ENCODE results near the gene FGF12. TPM values are rescaled to one million over a fixed set of nuclear protein-coding genes. Genes with fewer than 3 reads are reported as not detected.

The FGF12 gene
- polyA plus RNA-seq, 1 experiment, result 0.11 TPM

DNA sequence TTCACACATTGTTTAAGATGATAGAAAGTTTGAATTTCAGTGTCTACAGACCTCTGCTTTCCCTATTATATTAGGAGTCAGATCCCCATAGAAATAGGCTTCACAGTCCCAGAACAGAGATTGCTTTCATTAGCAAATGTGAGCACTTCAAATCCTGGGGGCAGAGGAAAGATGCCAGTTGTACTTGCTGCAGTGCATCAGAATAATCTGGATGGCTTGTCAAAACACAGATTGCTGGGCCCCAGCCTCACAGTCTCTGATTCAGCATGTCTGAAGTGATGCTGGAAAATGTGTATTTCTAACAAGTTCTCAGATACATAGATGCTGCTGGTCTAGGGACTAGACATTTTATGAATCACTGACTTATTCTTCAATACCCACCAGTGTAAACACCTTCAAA is 375.2 kb downstream of the FGF12 start:
- H3K27me3 ChIP-seq (ENCODE audit: control insufficient read depth, insufficient read depth, low read length), result no peaks in the 10 kb centered on the region
- TF ChIP-seq, protein P1, sequence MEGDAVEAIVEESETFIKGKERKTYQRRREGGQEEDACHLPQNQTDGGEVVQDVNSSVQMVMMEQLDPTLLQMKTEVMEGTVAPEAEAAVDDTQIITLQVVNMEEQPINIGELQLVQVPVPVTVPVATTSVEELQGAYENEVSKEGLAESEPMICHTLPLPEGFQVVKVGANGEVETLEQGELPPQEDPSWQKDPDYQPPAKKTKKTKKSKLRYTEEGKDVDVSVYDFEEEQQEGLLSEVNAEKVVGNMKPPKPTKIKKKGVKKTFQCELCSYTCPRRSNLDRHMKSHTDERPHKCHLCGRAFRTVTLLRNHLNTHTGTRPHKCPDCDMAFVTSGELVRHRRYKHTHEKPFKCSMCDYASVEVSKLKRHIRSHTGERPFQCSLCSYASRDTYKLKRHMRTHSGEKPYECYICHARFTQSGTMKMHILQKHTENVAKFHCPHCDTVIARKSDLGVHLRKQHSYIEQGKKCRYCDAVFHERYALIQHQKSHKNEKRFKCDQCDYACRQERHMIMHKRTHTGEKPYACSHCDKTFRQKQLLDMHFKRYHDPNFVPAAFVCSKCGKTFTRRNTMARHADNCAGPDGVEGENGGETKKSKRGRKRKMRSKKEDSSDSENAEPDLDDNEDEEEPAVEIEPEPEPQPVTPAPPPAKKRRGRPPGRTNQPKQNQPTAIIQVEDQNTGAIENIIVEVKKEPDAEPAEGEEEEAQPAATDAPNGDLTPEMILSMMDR (IDR thresholded peaks at IDR 0.05; ENCODE audit: insufficient read depth, low read depth, low read length), result no peak
- DNase-seq (ENCODE audit: low read depth), result no peak
- H3K36me3 ChIP-seq (ENCODE audit: control insufficient read depth, insufficient read depth, low read length), result no peaks in the 10 kb centered on the region
- ChIA-PET CTCF (no interaction called here), POLR2A (no interaction called here)
- H3K4me3 ChIP-seq (ENCODE audit: low read depth, low read length), result no peak overlapping the region

DNA sequence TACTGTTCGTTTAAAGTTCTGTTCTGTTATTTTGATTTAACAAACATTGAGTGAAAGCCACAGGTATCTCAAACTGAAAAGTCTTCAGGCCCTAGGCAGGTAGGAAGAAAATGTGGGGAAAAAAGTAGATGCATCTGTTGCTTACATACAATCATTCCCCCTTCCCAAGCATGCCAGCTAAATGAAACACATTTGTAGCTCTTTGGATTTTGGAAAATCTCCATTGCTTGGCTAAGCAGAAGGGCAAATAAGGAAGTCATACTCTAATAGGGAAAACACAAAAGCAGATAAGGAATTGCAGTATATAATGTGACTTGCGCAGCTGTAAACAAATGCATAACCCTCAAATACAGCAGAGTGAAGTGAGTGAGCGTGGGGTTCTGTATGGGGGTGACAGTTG is 375.9 kb downstream of the FGF12 start:
- POLR2A ChIA-PET, result no interaction called here
- no peaks in the 10 kb centered on the region for H3K27me3 ChIP-seq (ENCODE audit: control insufficient read depth, insufficient read depth, low read length)
- no peaks in the 10 kb centered on the region for H3K36me3 ChIP-seq (ENCODE audit: control insufficient read depth, insufficient read depth, low read length)
- DNase-seq (ENCODE audit: low read depth), result no peak
- TF ChIP-seq, protein P1 (IDR thresholded peaks at IDR 0.05; ENCODE audit: insufficient read depth, low read depth, low read length), result no peak
- no peak overlapping the region for H3K4me3 ChIP-seq (ENCODE audit: low read depth, low read length)
- CTCF ChIA-PET, result no interaction called here

DNA sequence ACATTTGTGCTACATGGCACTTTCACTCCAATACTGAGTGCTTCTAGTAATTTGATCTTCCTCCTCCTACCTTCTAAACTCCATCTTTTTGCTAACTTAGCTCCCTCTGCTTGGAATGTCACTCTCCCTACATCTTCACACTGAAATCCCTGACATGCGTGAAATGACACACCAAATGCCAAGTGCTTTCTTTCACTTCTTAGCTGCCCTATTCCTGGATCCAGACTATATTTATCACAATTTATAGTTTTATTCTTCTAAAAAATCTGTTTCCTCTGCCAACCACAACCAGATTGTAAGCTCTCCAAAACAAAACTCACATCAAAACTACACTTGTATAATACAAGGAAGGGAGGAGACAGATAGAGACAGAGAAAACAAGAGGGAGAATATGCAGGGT is 387.3 kb downstream of the FGF12 start:
- CTCF ChIA-PET, result no interaction called here
- no peaks in the 10 kb centered on the region for H3K36me3 ChIP-seq (ENCODE audit: control insufficient read depth, insufficient read depth, low read length)

DNA sequence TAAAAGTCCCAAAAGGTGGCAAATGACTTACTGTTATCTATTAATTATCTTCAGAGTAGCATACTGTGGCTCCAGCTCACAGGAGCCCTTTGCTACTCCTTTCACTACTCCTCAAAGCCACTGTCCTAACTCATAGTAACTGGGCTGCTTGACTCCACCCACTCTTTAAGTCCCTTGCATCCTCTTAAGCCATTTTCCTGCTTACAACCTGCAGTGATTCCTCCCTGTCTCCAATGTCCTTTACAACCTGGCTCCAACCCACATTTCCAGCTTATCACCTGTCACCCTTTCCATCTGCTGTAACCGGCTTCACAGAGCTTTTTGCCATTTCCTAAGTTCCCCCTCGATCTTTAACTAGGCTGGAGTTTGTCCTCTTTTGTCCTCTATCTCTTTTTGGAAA is 388.1 kb downstream of the FGF12 start:
- CTCF ChIA-PET, result no interaction called here
- Histone ChIP-seq H3K27me3 (ENCODE audit: control insufficient read depth, insufficient read depth, low read length) (no peaks in the 10 kb centered on the region), H3K4me3 (ENCODE audit: low read depth, low read length) (no peak overlapping the region), H3K36me3 (ENCODE audit: control insufficient read depth, insufficient read depth, low read length) (no peaks in the 10 kb centered on the region)
- no peak for DNase-seq (ENCODE audit: low read depth)
- TF ChIP-seq, protein P1 (IDR thresholded peaks at IDR 0.05; ENCODE audit: insufficient read depth, low read depth, low read length), result no peak
- POLR2A ChIA-PET, result no interaction called here

More for the DNA sequence above, 387.3 kb downstream of the FGF12 start:
- no peak overlapping the region for H3K4me3 ChIP-seq (ENCODE audit: low read depth, low read length)
- TF ChIP-seq, protein P1 (IDR thresholded peaks at IDR 0.05; ENCODE audit: insufficient read depth, low read depth, low read length), result no peak
- POLR2A ChIA-PET, result no interaction called here
- H3K27me3 ChIP-seq (ENCODE audit: control insufficient read depth, insufficient read depth, low read length), result no peaks in the 10 kb centered on the region
- DNase-seq (ENCODE audit: low read depth), result no peak

DNA sequence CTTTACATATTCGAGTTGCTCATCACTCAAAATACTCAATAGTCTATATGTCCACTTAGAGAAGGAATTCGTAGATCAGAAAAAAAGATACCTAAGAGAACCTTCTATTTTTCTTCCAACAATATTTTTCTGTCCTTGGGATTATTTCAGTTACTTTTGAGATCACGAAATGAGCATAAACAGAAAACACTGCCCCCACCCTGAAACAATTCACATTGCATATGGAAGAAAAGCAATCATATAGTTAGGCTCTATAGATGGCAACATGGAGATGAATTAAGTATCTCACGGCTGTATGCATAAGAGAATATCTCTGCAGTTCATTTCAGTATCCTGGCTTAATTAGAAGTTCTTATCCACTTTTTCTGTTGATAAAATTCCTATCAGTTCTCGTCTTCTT is 391.1 kb downstream of the FGF12 start:
- TF ChIP-seq, protein P1 (IDR thresholded peaks at IDR 0.05; ENCODE audit: insufficient read depth, low read depth, low read length), result no peak
- no peaks in the 10 kb centered on the region for H3K27me3 ChIP-seq (ENCODE audit: control insufficient read depth, insufficient read depth, low read length)
- ChIA-PET POLR2A (no interaction called here), CTCF (no interaction called here)
- no peak for DNase-seq (ENCODE audit: low read depth)
- H3K36me3 ChIP-seq (ENCODE audit: control insufficient read depth, insufficient read depth, low read length), result no peaks in the 10 kb centered on the region
- no peak overlapping the region for H3K4me3 ChIP-seq (ENCODE audit: low read depth, low read length)
